ENCODE data around the gene DCTD. TPM values are rescaled to one million over a fixed set of nuclear protein-coding genes. Genes with fewer than 3 reads are reported as not detected.

DCTD gene
- total and polyA plus RNA-seq, 10 of the 15 experiments (the other 5 are each of a cell fraction or from before 2014, with no cell fraction given), result 37.8 to 137 (median 92.1) TPM

DNA sequence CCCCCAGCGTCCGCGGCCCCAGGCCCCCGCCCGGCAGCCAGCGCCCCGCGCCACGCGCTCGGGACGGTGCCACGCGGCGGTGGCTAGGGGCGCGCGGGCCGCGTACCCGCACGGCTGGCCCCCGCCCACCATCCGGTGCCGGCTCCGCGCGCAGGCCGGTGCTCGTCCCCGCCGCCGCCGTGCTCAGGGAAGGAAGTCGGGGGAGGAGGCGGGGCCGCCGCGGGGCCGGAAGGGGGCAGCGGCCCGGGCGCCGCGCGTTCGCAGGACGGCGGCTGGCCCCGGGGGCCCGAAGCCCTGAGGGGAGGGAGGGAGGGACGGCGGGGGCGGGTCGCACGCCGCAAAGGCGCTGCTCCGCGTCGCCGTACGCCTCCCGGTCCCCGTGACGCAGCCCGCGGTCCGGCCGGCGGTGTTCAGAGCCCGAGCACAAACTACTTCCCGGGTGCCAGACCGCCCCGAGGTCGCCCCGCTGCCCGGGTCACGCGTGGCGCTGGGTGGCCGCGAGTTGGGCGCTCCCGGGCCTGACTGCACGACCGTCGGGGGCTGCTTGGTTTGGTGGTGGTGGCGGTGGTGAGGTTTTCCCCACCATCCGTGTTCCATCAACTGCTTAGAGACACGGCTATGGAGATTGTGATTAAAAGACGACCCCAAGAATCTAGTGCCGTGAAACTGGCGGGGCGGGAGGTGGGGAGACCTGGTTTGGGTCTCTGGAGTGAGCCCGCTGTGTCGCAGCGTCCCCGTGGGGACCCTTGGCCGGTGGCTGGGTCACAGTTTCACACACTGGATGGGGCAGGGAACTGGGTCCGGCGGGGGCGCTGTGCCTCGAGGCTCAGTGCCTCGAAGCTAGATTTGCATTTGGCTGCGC is at the start of gene DCTD (continued):
- peak; percentile 56 to 62 (median 61) for TF ChIP-seq CTCF (IDR thresholded peaks at IDR 0.05 in 2 of 3, conservative IDR thresholded peaks at IDR 0.05 in 1 of 3; ENCODE audit: control insufficient read depth in 2 of 3, extremely low read depth in 1 of 3, insufficient read depth in 1 of 3, low read depth in 3 of 3, low read length in 3 of 3)
- no peak; the same call in 1 of the 2 replicates for TF ChIP-seq SMAD5 (IDR thresholded peaks at IDR 0.05; ENCODE audit: low read depth)
- TF ChIP-seq, protein P1, sequence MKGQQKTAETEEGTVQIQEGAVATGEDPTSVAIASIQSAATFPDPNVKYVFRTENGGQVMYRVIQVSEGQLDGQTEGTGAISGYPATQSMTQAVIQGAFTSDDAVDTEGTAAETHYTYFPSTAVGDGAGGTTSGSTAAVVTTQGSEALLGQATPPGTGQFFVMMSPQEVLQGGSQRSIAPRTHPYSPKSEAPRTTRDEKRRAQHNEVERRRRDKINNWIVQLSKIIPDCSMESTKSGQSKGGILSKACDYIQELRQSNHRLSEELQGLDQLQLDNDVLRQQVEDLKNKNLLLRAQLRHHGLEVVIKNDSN (IDR thresholded peaks at IDR 0.05; ENCODE audit: borderline replicate concordance, extremely low read length, insufficient read depth, low read depth, low read length), result no peak
- TF ChIP-seq SUZ12 (IDR thresholded peaks at IDR 0.05; ENCODE audit: unreplicated experiment), result no peak
- peak; percentile 82 for TF ChIP-seq NBN (IDR thresholded peaks at IDR 0.05)
- TF ChIP-seq WRNIP1 (IDR thresholded peaks at IDR 0.05; ENCODE audit: borderline replicate concordance, low read depth, low read length), result no peak
- peak in 1 of 2 experiments; percentile 81; a peak in 2 of 3 replicates for TF ChIP-seq EGR1 (IDR thresholded peaks at IDR 0.05; ENCODE audit: borderline replicate concordance in 1 of 2, low read depth in 2 of 2, low read length in 2 of 2)
- no peak for TF ChIP-seq TBL1XR1 (IDR thresholded peaks at IDR 0.05; ENCODE audit: low read depth, low read length)
- TF ChIP-seq ZBTB11 (CRISPR knock-in tag; IDR thresholded peaks at IDR 0.05), result no peak
- no peak for TF ChIP-seq NFXL1 (IDR thresholded peaks at IDR 0.05; ENCODE audit: borderline replicate concordance)
- TF ChIP-seq MTA3 (IDR thresholded peaks at IDR 0.05; ENCODE audit: borderline replicate concordance, low read length), result no peak
